CD4-positive, alpha-beta T cell treated with Interleukin-6 at 100 ng/mL for 8 hours (primary cell): ENCODE results near the gene CLEC17A.
A peak's percentile ranks its signal among the peaks of the same experiment; 100 is the strongest.
"Not testable (repeated sequence)": the region's sequence is repeated elsewhere in the genome, so short reads cannot be mapped to it uniquely, and the experiment has no call there.

Experiments used
- DNase-seq: peaks from one replicate; pipeline ENCODE4 v3.0.0-alpha.2; 2020; ENCODE audit warnings: mixed read lengths, low spot score

Gene CLEC17A, protein sequence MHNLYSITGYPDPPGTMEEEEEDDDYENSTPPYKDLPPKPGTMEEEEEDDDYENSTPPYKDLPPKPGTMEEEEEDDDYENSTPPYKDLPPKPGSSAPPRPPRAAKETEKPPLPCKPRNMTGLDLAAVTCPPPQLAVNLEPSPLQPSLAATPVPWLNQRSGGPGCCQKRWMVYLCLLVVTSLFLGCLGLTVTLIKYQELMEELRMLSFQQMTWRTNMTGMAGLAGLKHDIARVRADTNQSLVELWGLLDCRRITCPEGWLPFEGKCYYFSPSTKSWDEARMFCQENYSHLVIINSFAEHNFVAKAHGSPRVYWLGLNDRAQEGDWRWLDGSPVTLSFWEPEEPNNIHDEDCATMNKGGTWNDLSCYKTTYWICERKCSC

DNA sequence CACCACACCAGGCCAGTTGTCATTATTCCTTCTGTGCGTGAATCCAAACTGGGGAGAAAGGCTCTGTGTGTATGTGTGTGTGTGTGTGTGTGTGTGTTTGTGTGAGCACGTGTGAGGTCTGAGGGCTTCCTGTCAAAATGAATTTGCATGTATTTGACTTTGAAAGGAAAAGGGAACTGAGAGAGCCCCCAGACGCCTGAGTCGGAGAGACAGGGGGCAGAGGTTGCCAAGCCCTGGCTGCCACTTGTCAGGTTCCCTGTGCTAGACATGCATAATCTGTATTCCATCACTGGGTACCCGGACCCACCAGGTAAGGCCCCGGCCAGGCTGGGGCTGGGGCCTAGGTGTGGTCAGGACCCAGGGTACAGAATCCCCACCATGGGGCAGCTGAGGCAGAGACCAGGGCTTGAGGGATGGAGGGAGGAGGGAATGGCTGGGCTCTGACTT is at the start of gene CLEC17A:
TSS of gene CLEC17A (plus strand) at position 191 of the 447 bp plus-strand sequence. CDS start at position 268, 77 bp downstream.
- no peak for DNase-seq

DNA sequence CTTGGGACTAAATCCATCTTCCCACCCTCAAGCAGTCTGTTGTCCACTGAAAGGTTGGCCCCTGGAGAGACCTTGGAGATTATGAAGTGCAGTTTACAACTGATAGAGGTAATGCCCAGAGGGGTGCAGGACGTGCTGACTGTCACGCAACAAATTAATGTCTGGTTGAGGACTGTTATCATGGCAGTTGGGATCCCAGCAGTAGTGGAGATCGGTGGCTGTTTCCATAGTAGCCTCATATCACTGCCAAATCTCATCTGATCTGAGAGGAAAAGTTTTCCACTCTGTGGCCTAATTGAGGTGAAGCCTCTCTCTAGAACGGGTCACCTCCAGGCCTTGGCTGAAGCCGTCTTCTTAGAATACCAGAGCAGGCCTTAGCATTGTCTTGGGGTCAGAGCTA is 49.4 kb upstream of the CLEC17A start:
- no peak for DNase-seq

DNA sequence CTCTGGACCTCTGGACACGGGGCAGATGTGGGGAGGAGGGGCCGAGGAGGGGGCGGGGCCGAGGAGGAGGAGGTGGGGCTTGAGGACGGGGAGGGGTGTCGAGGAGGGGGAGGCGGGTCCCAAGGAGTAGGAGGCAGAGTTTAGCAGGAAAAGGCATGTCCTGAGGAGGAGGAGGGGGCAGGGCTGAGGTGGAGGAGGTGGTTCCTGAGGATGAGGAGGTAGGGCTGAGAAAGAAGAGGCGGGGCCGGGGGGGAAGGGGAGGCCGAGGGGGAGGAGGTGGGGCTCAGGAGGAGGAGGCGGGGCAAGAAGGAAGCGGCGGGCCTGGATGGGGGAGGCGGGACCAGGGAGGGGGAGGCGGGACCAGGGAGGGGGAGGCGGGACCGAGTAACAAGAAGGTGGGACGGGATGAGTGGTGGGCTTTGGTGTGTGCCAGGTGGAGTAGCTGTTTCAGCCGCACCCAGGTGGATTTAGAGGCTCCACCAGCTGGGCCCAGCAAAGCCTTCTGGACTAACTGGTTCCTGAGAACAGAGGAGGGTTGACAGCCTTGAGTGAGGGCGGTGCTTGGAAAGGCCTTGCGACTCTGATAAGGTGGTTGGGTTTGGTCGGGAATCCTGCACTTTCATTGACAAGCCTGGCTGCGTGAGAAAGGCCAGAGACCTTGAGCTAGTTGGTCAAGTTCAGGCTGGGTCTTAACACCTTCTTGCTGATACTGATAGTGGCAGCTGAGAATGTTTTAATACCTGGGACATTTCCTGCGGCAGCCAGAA is 45.8 kb upstream of the CLEC17A start:
- DNase-seq = peak; percentile 43

DNA sequence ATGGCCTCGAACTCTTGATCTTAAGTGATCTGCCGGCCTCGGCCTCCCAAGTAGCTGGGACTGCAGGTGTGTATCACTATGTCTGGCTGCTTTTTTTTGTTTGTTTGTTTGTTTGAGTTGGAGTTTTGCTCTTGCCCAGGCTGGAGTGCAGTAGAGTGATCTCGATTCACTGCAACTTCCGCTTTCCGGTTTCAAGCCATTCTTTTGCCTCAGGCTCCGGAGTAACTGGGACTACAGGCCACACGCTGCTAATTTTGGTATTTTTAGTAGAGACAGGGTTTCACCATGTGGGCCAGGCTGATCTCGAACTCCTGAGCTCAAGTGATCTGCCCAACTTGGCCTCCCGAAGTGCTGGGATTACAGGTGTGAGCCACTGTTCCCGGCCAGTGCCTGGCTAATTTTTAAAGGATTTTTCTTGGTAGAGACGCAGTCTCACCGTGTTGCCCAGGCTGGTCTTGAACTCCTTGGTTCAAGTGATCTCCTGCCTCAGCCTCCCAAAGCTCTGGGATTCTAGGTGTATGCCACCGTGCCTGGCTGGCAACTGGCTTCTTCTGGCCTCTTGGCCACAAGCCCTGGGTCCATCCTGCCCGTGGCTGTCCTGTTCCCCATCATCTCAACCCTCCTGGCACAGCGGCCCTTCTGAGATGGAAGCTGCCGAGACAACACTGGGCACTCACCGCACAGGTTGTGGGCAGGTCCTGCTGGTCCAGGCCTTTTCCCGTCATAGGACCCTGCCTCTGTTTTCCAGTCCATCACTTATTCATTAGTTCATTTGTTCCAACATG is 42.0 kb upstream of the CLEC17A start:
- no peak for DNase-seq

DNA sequence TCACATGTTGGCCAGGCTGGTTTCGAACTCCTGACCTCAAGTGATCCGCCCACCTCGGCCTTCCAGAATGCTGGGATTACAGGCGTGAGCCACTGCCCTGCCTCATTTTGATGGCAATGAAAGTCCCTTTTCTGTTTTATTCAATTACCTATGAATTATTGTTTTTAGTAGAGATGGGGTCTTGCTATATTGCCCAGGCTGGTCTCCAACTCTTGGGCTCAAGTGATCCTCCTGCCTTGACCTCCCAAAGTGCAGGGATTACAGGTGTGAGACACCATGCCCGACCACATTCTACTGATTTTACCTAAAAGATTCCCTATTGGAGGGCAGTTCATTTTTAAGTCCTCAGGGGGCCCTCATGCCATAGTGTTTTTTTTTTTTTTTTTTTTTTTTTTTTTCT is 40.9 kb upstream of the CLEC17A start:
- DNase-seq = not testable (repeated sequence)

DNA sequence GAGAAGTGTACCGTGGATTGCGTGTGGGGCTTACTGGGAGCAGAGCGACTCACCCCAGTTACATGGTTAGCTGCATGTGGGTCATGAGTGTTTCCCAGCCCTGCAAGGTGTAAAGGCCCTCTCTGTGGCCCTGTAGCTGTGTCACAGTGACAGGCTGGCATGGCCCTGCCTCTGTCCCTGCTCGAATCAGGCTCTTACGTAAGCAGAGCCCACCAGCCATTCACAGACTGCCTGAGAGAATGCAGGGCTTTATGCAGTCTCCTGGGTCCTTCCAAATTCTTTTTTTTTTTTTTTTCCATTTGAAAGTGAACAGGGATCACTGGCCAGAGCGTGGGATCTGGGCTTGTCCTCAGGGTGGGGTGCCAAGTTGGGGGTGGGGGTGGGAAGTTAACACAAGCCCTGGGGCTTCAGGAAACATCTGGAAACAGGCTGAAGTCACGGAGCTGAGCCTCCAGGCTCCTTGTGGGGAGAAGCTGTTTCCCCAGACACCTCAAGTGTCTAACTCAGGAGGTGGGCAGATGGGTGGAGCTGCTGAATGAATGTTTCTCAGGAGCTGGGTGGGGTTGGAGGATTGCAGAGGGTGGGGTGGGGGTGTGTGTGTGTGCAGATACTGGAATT is 40.1 kb upstream of the CLEC17A start:
- no peak for DNase-seq

DNA sequence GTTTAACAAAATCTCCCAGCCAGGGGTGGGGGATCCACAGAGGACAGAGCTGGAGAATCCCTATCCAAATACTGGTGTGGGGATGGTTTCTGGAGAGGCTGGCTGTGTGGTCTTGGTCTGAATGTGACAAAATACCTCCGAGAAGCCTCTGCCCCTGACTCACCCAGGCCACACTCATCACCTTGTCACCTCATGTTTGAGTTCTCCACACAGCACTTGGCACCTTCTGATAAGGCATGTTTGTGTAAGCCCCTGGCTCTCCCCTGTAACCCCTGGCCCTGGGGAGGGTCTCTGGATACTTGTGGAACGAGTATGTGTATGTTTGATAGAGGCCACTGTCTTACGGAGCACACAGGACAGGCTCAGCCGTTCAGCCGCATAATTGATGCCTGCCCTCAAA is 38.8 kb upstream of the CLEC17A start:
- DNase-seq = no peak

DNA sequence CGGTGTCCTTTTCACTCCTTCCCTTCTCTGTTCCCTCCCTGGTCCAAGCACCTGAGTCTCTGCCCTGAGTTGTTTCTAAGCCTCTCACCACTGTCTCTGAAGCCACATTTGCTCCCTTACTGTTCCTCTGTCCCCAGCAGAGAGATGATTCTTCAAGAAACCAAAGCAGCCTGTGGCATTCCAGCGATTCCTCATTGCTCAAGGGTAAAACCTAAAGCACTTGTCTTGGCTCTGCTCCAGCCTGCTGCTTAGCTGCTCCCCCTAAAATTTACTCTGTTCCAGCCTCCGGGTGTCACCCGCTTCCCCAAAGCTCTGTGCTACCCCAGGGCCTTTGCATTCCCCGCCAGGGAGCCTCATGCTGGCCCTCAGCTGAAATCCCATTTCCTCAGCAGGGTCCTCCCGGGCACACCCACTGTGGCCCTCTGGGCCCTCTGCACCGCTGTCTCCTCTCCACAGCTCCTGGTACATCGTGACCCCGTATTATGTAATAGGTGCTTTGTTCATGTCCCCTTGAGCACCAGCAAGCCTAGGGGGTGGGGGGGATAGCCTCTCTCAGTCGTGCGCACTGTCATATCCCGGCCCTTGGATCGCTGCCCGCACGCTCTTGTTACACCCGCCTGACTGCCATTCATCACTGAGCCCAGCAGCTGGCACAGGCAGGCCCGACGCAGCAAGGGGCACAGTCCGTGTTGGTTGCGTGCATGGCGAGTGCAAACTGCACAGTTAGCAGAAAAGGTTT is 37.7 kb upstream of the CLEC17A start:
- DNase-seq = no peak

DNA sequence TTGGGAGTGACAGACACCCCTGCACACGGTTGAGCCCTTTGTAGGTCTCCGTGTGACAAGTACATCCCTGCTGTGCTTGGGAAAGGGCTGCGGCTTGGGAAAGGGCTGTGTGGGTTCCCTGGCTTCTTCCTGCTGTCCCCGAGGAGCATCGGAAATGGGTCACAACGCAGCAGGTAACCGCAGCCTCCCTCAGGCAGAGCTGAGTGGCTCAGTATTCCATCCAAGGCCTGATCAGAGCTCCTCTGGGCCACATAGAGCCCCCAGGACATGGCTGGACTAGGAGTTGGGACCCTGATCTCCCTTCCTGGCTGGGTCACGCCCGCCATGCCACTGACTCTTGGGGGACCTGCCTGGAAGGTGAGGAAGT is 37.2 kb upstream of the CLEC17A start:
- no peak for DNase-seq

DNA sequence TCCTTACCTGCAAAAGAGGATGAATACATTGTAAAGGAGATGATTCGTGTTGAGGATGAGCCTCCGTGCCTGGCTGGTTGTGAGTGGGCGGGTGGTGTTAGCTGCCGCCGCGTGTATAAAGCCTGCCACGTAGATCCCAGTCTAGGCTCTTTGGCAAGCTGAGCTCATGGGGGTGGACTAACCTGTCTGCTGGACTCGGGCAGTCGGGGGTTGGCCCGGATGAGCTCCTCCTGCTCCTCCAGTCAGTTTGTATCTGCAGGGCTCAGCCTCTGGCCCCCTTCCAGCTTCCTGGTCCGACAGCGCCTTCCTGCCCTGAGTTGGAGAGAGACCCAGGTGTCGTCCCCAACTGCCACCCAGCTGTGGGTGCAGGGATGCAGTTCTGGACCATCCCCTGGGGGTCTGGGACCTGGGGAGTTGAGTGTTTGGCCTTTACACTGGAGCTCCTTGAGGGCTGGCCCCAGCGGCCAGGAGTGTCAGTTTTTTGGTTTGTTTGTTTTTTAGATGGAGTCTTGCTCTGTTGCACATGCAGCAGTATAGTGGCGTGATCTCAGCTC is 32.6 kb upstream of the CLEC17A start:
- no peak for DNase-seq

DNA sequence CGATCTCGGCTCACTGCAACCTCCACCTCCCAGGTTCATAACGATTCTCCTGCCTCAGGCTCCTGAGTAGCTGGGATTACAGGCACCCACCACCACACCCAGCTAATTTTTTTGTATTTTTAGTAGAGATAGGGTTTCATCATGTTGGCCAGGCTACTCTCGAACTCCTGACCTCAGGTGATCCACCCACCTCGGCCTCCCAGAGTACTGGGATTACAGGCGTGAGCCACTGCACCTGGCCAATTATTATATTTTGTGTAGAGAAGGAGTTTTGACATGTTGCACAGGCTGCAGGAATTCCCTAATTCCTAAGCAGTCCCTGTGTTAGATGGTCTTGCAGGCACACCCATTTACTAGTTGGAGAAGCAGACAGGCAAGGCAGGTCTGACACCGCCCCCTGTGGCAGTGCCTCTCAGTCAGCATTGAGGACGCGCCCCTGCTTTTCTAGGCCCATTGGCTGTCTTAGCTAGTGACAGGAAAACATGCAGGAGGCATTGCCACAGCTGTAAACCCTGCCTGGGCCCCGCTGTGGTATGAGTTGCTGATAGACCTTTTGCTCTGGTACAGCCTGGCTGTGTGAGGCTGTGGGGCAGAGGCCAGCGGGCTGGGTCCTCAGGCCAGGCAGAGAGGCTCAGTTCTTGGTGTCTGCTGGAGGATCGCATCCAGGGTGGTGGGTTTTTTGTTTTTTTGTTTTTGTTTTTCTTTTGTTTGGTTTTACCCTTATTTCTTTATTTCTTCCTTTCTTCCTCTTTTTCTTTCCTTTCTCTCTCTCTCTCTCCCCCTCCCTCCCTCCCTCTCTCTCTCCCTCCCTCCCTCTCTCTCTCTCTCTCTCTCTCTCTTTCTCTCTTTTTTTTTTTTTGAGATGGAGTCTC is 31.5 kb upstream of the CLEC17A start:
- DNase-seq = peak; percentile 85

DNA sequence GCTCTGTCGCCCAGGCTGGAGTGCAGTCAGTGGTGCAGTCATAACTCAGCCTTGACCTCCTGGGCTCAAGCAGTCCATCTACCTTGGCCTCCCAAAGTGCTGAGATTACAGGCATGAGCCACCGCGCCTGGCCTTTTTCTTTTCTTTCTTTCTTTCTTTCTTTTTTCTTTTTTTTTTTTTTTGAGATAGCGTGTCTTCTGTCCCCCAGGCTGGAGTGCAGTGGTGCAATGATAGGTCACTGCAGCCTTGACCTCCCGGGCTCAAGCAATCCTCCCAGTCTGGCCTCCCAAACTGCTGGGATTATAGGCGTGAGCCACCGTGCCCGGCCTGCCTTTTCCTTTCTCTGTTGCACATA is 30.9 kb upstream of the CLEC17A start:
- DNase-seq = not testable (repeated sequence)

DNA sequence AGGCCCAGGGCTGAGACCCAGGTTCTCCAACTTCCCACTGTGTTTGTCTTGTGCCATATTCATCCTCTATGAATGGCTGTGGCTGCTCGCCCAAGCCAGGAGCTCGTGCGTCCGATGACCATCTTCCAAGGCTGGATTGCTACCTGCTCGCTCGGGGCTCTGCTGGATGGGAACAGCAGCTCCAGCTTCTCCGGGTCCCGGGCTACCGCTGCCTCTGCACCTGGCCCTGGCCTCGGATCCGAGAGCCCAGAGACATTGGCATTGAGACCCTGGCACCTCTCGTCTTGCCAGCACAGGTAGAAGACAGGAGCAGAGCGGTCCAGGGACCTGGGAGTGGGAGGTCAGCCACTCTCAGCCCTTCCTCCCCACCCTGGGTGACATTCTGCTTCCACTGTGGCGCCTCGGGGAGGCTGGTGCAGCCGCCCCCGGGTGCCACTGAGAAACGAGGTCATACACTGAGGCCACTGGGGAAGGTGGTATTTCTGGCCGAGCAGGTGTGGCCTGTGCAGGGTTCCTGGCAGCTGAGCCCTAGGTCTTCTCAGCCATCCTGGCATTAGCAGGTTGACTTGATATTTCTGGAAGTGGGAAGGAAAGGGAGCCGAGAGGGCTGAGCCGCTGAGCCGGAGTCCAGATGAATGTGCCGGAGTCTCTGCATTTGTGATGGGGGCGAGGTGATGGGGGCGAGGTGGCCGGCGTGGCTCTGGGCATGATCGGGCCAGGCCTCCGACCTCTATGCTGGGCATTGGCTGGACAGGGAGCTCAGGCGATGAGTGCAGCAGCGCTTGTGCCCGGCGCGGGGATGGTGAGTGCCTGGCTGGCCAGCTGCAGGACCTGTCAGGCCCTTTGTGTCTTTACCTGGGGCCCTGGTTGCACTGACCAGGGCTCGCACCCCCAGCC is 29.6 kb upstream of the CLEC17A start:
- no peak for DNase-seq

DNA sequence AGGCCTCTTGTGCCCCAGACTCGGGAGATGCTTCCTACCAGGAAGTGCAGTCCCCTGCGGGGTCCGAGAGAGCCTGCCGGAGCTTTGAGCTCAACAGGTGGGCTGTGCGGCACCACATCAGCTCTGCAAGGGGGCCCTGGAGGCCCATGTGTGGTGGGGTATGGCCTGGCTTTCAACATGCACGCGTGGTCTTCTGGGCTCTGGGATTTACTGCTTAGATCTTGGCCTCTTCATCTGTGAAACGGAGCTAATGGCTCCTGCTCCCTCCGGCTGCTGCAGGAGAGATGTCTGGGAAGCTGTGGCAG is 29.0 kb upstream of the CLEC17A start:
- no peak for DNase-seq

DNA sequence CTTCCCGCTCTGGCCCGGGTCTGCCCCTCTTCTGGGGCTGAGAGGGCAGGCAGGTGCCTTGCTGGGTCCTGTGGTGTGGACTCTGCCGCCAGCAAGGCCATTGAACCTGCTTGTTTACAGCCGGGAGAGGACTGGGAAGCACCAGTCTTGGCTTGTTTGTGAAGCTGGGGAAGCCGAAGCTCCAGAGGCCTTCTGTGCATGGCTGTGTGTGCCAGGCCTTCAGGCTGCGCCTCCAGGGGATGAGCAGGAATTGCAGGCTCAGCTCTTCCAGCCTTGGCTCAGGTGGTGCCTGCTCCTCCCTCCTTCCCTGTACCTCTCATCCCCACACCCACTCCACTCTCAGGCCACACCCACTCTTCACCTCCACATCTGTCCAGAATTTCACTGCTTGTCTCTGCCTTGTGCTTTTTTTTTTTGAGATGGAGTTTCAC is 28.5 kb upstream of the CLEC17A start:
- DNase-seq = no peak

DNA sequence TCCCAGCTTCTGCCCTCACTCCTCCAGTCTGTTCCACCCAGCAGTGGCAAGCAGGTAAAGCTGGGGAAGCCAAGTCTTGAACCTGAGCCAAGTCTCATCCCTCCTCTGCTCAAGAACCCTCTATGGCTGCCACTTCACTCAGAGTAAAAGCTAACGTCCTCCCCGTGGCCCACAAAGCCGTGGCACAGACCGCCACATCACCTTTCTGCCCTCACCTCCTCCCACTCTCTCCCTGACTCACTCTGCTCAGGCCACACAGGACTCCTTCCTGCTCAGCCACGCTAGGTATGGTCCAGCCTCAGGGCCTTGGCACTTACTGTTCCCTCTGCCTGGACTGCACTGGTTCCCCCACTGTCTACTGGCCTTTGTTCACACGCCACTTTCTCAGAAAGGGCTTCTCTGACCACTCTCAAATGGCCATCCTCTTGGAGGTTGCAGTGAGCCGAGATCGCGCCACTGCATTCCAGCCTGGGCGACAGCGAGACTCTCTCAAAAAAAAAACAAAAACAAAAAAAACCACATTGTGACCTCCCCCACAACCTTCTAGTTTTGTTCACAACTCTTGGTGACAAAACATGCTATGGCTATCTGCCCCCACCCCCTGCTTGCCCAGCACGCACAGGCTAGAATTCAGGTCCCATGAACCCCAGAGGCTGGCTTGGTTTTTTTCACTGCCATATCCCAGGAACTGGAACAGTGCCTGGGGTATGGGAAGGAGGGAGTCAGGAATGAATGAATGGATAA is 26.8 kb upstream of the CLEC17A start:
- DNase-seq = no peak

DNA sequence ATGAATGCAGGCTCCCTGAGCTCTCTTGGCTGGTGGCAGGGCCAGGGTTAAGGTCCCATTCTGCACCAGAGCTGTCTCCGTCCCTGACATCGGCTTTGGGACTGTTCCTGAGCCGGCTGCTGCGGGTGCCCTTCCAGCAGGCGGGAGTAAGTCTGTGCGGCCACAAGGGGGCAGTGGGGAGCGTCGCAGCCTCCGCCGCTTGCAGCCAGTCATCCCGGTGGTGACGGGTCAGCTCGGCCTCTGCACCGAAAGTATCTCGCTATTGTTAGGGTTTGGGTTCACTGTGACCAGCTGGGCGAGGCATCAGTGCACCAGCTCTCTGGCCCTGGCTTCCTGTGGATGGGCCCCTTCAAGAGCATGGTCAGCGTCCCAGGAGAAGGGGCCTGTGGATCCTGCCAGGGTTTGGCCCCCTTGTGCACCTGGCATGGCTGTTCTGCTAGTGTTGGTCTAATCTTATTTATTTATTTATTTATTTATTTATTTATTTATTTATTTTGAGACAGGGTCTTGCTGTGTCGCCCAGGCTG is 26.2 kb upstream of the CLEC17A start:
- peak; percentile 72 for DNase-seq

DNA sequence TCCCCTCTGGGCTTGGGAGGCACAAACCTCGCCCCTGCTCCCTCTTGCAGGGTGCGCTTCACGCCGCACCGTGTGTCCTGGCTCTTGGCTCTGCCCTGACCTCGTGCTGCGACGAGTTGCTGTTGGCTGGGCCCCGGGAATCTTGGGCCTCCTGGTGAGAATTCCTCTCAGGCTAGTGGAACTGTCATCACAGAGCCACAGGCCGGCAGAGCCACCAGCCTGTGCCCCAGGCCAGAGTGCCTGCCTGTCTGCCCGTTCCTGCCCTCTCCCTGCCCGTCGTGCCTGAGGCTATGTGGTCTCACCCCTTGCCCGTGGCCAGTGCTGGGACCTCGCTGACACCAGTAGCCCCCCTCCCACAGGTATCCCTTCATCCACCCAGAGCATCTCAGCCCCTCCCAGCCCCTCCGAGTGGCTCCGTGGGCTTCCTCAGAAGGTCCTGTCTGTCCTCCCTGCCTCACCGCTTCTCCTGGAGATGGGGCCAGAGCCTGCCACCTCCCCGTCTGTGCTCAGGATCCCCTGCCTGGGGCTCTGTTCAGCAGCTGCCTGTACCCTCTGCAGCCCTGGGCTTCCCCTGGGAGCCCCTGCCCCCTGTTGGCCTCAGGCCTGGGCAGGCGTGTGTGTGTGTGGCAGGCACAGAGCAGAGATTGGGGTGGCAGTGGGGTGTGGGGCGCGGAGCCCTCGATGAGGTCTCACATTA is 24.4 kb upstream of the CLEC17A start:
- no peak for DNase-seq
